ENCODE measurements around the gene MEPCE. TPM values are rescaled to one million over a fixed set of nuclear protein-coding genes. Genes with fewer than 3 reads are reported as not detected.
A peak's percentile ranks its signal among the peaks of the same experiment; 100 is the strongest.

The MEPCE gene
- total and polyA plus RNA-seq, 2 of the 8 experiments (the other 6 are each of a cell fraction or from before 2014, with no cell fraction given): 22.8 to 48.8 TPM

DNA sequence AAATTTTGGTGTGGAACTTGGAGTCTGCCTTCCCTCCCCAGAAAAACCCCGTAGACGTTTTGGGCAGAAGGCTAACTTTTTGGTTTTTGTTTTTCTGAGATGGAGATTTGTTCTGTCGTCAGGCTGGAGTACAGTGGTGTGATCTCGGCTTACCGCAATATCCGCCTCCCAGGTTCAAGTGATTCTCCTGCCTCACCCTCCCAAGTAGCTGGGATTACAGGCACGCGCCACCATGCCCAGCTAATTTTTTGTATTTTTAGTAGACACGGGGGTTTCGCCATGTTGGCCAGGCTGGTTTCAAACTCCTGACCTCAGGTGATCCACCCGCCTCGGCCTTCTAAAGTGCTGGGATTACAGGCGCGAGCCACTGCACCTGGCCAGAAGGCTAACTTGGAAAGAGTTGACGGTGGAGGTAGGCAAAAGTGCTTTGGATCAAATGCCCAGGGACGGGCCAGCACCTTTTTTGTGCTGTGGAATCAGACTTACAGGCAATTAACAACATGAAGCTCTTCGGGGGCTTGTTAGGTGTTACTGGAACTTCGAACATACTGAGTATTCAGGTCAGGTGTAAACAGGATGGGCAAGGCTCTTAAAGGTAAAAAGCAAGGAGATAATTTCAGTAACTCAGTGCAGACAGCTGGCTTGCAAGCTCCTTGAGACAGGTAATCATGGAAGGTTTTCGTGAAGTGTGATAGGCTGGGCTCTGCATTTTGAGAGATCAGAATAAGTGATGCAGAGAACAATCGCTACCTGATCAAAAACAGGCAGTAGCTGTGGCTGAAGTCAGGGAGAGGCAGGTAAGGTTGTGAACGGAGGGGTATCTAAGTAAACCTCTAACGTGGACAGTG, 4.9 kb downstream of the MEPCE start:
- H4K91ac ChIP-seq (replicated peaks; ENCODE audit: insufficient read length, low read length): no peak overlapping the region
- no peak overlapping the region for H2BK15ac ChIP-seq (ENCODE audit: low read length)
- H3K27me3 ChIP-seq (replicated peaks in 1 of 4; ENCODE audit: control insufficient read depth in 3 of 4, extremely low read depth in 1 of 4, insufficient read depth in 3 of 4, low read length in 3 of 4): no peaks in the 10 kb centered on the region
- H3K9me3 ChIP-seq (ENCODE audit: insufficient read depth in 2 of 2, low read depth in 1 of 2, low read length in 1 of 2): no peaks in the 10 kb centered on the region
- H3K23me2 ChIP-seq (ENCODE audit: low read depth, low read length): peaks cover 4% of the 10 kb centered on the region; the same call in 1 of the 2 replicates
- H2BK120ac ChIP-seq (replicated peaks; ENCODE audit: low read depth, low read length): no peak overlapping the region
- no peak overlapping the region for H3K18ac ChIP-seq (ENCODE audit: extremely low read depth, low read length)
- peak overlapping the region; percentile 76 to 97 for H3K4me2 ChIP-seq (ENCODE audit: insufficient read depth in 1 of 2, low read depth in 2 of 2, low read length in 2 of 2)
- no peak for DNase-seq (ENCODE audit: low read depth in 1 of 2, low spot score in 2 of 2)
- H2AK5ac ChIP-seq (ENCODE audit: low read depth, low read length): no peak overlapping the region
- no peak overlapping the region; the same call in 1 of the 2 replicates for H3K27ac ChIP-seq (ENCODE audit: low read depth, low read length)
- CTCF ChIA-PET (ENCODE audit: partially characterized antibody): interaction anchor here (0.8 to 2.7 kb wide), 6 partner anchors 10 to 35 kb away, joined by 3 to 9 read pairs (median 4); no protein-coding TSS in a partner anchor
- H3K4me3 ChIP-seq (ENCODE audit: extremely low read depth in 1 of 4, insufficient read depth in 2 of 4, low read depth in 3 of 4, low read length in 4 of 4): peak overlapping the region; percentile 68 to 86 (median 83)
- no peak overlapping the region for H3K4ac ChIP-seq (replicated peaks; ENCODE audit: insufficient read length, low read depth, low read length)
- WGBS, 2 experiments (ENCODE audit: extremely low coverage in 1 of 2, insufficient coverage in 1 of 2, insufficient read length in 1 of 2, insufficient replicate concordance in 2 of 2, low coverage in 1 of 2, low lambda C conversion rate in 2 of 2, missing lambda C conversion rate in 1 of 2): 83% methylated on average over 22 of the region's 22 CpGs; no CpG with 5 or more reads in 1 of the 2 experiments
- H4K5ac ChIP-seq (ENCODE audit: insufficient read length, low read depth, low read length): no peak overlapping the region
- H3K79me2 ChIP-seq (ENCODE audit: control insufficient read depth in 1 of 2, insufficient read depth in 2 of 2, low read length in 2 of 2): peaks cover 0 to 49% of the 10 kb centered on the region in 2 experiments; a peak in 3 of 4 replicates
- no peak for FAIRE-seq
- H3K36me3 ChIP-seq (ENCODE audit: control insufficient read depth in 2 of 4, insufficient read depth in 4 of 4, low read length in 3 of 4): peaks cover 2 to 44% (median 18%) of the 10 kb centered on the region in 4 experiments; a peak in 6 of 8 replicates
- peaks cover 8% of the 10 kb centered on the region in 2 experiments for H4K20me1 ChIP-seq (replicated peaks in 1 of 2; ENCODE audit: control insufficient read depth in 1 of 2, insufficient read depth in 2 of 2, low read length in 2 of 2)
- H3K56ac ChIP-seq (replicated peaks; ENCODE audit: insufficient read length, low read depth, low read length): no peak overlapping the region
- H3K4me1 ChIP-seq (replicated peaks in 1 of 4; ENCODE audit: control insufficient read depth in 3 of 4, insufficient read depth in 4 of 4, low read length in 3 of 4): peaks cover 4 to 17% (median 10%) of the 10 kb centered on the region in 4 experiments
- 0 out of 7 replicates have a peak overlapping the region, but pooled peaks of 1 of the 4 experiments have one; percentile 1 for H3K9ac ChIP-seq (replicated peaks in 1 of 4; ENCODE audit: extremely low read depth in 1 of 4, low read depth in 3 of 4, low read length in 3 of 4)
- H2BK12ac ChIP-seq (ENCODE audit: low read depth, low read length): 0 out of 2 replicates have a peak overlapping the region, but pooled peaks have one; percentile 17
- H3K79me1 ChIP-seq (ENCODE audit: low read depth, low read length): peaks cover 2% of the 10 kb centered on the region
- POLR2A ChIA-PET (ENCODE audit: partially characterized antibody): interaction anchor here (0.6 to 5.2 kb wide), 10 partner anchors 10 to 1045 kb away, joined by 3 to 55 read pairs (median 3); partner anchors contain the start of gene FBXO24
- no peak overlapping the region for H2BK5ac ChIP-seq (ENCODE audit: low read depth, low read length)
- no peak overlapping the region for H2BK20ac ChIP-seq (ENCODE audit: low read length)
- H4K8ac ChIP-seq (ENCODE audit: extremely low read depth, insufficient read depth, low read length): no peak overlapping the region
- no peak overlapping the region for H3K23ac ChIP-seq (ENCODE audit: insufficient read length)
- no peak overlapping the region for H2AFZ ChIP-seq (ENCODE audit: low read length)
- H3K14ac ChIP-seq (ENCODE audit: insufficient read length): no peak overlapping the region
- TF ChIP-seq RFX5 (IDR thresholded peaks at IDR 0.05; ENCODE audit: borderline replicate concordance, low read depth, low read length) (no peak), CBX8 (IDR thresholded peaks at IDR 0.05; ENCODE audit: borderline replicate concordance, low read depth, low read length) (no peak), TBP (IDR thresholded peaks at IDR 0.05; ENCODE audit: low read depth, low read length) (no peak), SP1 (IDR thresholded peaks at IDR 0.05; ENCODE audit: low read depth, low read length) (no peak), POU5F1 (IDR thresholded peaks at IDR 0.05; ENCODE audit: low read depth, low read length) (no peak), POLR2A (IDR thresholded peaks at IDR 0.05; ENCODE audit: control extremely low read depth in 1 of 2, low read depth in 2 of 2, low read length in 2 of 2) (no peak), EGR1 (IDR thresholded peaks at IDR 0.05; ENCODE audit: borderline replicate concordance, low read depth, low read length) (no peak), HDAC6 (IDR thresholded peaks at IDR 0.05; ENCODE audit: low read depth, low read length) (no peak), YY1 (IDR thresholded peaks at IDR 0.05; ENCODE audit: low read depth, low read length) (no peak), EZH2 (IDR thresholded peaks at IDR 0.05; ENCODE audit: low read depth, low read length, severe bottlenecking) (no peak)
- TF ChIP-seq, protein P1, sequence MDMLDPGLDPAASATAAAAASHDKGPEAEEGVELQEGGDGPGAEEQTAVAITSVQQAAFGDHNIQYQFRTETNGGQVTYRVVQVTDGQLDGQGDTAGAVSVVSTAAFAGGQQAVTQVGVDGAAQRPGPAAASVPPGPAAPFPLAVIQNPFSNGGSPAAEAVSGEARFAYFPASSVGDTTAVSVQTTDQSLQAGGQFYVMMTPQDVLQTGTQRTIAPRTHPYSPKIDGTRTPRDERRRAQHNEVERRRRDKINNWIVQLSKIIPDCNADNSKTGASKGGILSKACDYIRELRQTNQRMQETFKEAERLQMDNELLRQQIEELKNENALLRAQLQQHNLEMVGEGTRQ (IDR thresholded peaks at IDR 0.05; ENCODE audit: low read length): no peak

All from H1 (cell line).